Choroid plexus epithelial cell (primary cell): Measurements from ENCODE around the gene PARD3.
A peak's percentile ranks its signal among the peaks of the same experiment; 100 is the strongest.

Experiments
- DNase-seq: peaks from one replicate; pipeline ENCODE4 v3.0.0-alpha.2; 2010; ENCODE audit warnings: low read depth
- H3K4me3 ChIP-seq: 2 replicates; pipeline ENCODE4 v1.5.1; 2011; ENCODE audit warnings: low read depth, mild to moderate bottlenecking, control low read depth, low read length, moderate library complexity
- TF ChIP-seq, protein P1 (sequence below): conservative IDR thresholded peaks from 2 replicates; pipeline ENCODE4 v1.5.1; 2011; ENCODE audit warnings: low read depth, mild to moderate bottlenecking, control low read depth, inconsistent platforms, low read length, moderate library complexity

The PARD3 gene

DNA sequence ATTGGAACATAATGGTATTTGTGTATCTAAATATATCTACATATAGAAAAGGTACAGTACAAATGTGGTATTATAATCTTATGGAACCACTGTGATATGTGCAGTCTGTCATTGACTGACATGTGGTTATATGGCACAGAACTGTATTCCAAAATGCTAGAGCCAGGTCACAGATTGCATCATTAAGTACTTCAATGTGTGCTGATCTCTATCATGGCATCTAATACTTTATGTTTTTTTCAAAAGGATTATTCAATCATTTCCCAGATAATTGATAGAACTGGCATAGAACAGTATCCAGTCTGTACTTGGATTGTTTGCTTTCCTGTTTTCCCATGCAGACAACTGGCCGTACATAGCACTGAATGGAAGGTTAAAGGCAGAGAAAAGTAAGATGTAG is 662.7 kb downstream of the PARD3 start:
- no peak for DNase-seq
- TF ChIP-seq, protein P1, sequence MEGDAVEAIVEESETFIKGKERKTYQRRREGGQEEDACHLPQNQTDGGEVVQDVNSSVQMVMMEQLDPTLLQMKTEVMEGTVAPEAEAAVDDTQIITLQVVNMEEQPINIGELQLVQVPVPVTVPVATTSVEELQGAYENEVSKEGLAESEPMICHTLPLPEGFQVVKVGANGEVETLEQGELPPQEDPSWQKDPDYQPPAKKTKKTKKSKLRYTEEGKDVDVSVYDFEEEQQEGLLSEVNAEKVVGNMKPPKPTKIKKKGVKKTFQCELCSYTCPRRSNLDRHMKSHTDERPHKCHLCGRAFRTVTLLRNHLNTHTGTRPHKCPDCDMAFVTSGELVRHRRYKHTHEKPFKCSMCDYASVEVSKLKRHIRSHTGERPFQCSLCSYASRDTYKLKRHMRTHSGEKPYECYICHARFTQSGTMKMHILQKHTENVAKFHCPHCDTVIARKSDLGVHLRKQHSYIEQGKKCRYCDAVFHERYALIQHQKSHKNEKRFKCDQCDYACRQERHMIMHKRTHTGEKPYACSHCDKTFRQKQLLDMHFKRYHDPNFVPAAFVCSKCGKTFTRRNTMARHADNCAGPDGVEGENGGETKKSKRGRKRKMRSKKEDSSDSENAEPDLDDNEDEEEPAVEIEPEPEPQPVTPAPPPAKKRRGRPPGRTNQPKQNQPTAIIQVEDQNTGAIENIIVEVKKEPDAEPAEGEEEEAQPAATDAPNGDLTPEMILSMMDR: no peak
- H3K4me3 ChIP-seq: no peak overlapping the region

DNA sequence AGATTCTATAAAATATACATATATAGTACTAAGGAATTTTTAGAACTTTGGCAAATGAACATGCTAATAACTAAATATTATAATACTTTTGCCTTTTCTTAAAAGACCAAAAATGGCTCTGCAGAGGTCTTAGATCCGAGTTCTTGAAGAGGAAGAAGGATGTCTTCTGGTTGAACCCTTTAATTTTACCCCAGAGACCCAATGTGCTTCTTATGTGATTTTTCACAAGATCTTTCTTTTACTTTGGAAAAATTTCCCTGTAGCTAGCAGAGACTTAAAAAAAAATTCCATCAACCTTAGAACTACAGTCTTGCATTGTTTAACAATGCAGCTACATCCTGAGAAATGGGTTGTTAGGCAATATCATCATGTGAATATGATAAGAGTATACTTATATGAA is 663.2 kb downstream of the PARD3 start:
- DNase-seq: no peak
- TF ChIP-seq, protein P1: no peak
- H3K4me3 ChIP-seq: no peak overlapping the region

DNA sequence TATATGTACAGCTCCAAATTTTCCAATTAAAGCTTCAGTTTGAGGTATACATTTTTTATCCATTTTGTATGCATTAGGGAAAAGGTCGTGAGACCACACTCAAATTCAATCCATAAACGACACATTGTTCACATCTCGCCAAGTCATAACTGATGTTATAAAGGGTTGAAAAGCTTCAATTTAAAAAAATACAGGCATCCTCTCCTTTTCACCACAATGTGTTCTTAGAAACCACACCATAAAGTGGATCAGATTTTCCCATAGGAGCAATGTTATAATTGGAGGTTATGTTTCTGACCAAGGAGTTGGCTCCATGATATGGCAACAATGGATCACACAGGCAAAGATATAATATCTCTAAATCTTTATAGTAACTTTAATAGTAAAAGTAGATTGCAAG is 663.6 kb downstream of the PARD3 start:
- DNase-seq: no peak
- TF ChIP-seq, protein P1: no peak
- H3K4me3 ChIP-seq: no peak overlapping the region

DNA sequence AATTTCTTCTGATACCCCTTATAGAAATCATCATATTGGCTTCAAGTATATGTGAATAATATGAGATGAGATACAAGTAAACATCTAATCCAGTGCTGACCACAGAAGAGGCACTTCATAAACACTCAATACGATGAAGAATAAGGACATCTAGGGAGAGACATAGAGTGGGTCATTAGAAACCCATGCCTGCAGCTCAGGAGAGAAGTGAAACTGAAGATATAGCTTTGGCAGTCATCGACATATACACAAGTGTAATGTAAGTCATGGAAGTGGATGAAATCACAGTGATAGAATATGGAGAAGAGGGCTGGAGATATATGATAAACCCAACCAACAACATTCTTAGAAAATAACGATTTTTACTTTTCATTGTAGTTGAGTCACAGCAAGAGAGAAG is 665.0 kb downstream of the PARD3 start:
- TF ChIP-seq, protein P1: no peak
- no peak overlapping the region for H3K4me3 ChIP-seq
- DNase-seq: no peak

DNA sequence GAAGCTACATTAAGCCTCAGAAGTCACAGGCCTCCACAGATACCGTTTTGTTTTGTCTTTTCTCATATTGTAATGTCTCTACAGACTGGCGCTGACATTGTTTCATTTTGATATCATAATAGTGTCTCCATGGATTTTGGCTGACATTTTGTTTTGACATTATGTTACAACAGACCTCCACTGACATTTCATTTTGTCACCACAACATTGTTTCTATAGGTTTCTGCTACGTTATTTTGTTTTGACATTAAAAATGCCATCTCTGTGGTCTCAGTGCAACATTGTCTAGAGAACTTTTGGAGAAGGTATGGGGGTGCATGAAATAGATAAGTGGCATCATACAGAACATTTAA is 666.8 kb downstream of the PARD3 start:
- TF ChIP-seq, protein P1: no peak
- no peak overlapping the region for H3K4me3 ChIP-seq
- DNase-seq: no peak

DNA sequence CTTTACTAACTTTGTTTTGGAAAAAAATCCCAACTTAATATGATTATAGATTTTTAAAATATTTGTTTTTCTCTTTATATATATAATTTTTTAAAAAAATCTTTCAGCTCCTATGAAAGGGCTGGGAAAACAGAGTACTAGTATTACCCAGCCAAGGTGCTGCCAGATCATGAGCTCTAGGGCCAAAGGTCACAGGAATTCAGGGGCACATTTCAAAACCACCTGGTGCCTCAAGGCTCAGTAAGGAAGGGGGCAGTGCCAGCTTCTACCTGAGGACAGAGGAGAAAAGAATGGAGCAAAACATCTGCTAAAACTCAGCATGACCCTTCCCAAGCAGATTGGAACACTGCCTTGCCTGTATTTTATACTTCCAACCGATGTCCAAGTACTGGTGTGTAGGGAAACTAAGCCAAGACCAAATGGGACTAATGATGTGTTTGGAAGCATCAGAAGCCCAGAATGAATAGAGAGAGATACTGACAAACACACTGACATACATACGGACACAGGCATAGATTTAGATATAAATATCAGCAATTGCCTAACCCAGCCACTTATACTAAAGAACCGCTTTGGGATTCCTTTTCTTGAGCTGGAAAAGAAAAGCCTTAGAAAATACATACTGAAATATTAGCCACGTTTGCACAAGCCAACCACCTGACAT is 667.3 kb downstream of the PARD3 start:
- no peak overlapping the region for H3K4me3 ChIP-seq
- no peak for DNase-seq
- TF ChIP-seq, protein P1: no peak

DNA sequence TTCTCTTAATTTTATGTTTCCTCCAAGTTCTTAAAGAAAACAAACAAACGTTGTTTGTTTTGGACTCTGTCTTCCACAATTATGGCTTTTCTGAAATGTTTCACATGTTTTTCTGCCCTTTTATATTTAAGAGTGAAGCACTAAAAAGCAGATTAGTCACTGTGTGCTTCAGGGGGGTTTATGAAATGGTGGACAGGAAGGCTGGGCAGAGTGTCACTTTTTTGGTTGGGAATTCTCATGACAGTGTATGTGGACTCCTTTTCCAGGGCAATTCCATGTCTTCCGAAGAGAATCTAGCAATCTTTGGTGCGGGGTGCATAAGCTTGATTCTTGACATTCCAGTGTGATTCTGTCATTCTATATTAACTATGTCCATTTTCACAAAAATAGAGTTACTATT is 669.4 kb downstream of the PARD3 start:
- no peak overlapping the region for H3K4me3 ChIP-seq
- TF ChIP-seq, protein P1: no peak

More for the DNA sequence above, 669.4 kb downstream of the PARD3 start:
- peak; percentile 68 for DNase-seq
